Amniotic stem cell (primary cell): Measurements from ENCODE around the gene PADI4.

Experiments used
- DNase-seq: peaks from one replicate; lab custom pipeline; 2025; lab: John Stamatoyannopoulos, UW

The PADI4 gene

GRCh38 chr1:17307946-17308345 lies at the start of gene PADI4:
Gene PADI4 (plus strand): TSS chr1:17308197. CDS start chr1:17308223, 26 bp downstream.
- DNase-seq = no peak

DNA sequence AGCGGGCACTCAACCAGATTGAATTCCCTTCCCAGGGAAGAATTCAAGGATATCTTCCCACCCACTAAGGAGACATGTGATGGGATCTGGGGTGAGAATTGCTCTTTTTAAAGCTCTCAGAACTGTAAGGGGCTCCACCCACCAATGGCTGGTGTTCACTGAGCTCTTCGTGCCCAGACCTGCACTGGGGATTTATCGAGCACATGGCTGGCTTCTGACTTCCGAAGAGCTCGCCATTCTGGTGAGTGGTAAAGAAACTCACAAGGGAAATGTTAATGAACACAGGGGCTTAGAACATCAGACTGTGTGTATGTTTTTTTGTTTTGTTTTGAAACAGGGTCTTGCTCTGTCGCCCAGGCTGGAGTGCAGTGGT lies 49.3 kb upstream of the PADI4 start:
- no peak for DNase-seq

DNA sequence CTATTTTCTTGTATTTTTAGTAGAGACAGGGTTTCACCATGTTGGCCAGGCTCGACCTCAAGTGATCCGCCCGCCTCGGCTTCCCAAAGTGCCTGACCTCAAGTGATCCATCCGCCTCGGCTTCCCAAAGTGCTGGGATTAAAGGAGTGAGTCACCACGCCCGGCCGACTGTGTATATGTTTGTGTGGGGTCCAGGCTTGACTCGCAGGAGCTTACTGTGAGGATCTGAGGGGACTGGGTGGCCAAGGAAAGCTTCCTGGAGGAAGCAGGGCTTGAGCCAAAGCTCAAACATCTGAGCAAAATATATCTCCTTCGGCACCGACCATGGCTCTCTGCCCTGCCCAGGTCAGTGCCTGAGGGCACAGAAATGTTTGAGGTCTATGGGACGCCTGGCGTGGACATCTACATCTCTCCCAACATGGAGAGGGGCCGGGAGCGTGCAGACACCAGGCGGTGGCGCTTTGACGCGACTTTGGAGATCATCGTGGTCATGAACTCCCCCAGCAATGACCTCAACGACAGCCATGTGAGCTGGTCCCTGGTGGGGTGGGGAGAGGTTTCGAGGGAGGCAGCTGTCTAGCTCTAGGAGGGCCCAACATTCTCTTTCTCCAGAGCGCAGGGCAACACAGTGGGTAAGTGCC lies 48.6 kb upstream of the PADI4 start:
- no peak for DNase-seq

- no peak for DNase-seq
Measured at GRCh38 chr1:17260264-17260663, 47.7 kb upstream of the PADI4 start.

DNA sequence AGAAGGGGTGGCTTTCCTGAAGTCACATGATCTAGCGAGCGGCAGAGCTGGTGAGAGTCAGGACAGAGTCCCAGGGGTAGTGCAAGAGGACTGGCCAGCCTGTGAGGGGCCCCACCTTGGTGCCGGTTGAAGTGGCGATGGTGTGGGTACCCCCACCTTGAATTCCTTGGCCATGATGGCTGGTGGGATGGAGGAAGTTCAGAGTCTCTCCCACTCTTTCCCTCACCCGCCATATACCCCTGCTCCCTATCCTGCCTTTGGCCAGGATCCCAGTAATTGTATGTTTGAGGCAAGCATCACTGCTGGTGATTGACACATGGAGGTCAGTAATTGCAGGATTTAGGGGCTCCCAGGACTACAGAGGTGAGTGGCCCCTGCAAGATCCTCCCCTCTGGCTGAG lies 47.3 kb upstream of the PADI4 start:
- no peak for DNase-seq

DNA sequence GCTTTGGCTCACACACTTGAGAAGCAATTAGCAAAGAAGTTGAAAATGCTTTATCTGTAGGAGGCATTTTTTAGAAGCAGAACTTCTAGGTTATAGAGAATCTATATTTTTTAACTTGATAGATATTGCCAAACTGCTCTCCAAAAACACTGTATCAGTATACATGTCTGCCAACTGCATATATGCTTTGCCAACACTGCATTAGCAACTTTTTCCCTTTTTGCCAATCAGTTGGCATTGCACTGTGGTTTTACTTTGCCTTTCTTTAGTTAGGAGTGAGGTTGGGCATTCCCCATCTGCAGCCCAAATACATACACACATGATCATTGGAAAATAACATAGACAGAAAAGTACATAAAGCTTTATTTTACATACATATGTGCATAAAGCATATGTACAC lies 44.1 kb upstream of the PADI4 start:
- DNase-seq = no peak

DNA sequence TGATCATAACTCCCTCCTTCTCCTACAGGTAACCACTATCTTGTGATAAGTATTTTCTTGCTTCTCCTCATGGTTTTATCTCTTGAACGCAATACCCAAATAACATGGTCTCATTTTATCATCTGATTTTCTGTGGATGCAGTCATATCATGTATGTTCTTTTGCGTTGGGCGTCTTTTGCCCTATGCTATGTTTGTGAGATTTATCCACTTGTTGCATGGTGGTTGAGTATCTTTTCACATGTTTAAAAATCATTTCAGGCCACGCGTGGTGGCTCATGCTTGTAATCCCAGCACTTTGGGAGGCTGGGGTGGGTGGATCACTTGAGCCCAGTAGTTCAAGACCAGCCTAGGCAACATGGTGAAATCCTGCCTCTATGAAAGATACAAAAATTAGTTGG lies 43.5 kb upstream of the PADI4 start:
- DNase-seq = no peak

DNA sequence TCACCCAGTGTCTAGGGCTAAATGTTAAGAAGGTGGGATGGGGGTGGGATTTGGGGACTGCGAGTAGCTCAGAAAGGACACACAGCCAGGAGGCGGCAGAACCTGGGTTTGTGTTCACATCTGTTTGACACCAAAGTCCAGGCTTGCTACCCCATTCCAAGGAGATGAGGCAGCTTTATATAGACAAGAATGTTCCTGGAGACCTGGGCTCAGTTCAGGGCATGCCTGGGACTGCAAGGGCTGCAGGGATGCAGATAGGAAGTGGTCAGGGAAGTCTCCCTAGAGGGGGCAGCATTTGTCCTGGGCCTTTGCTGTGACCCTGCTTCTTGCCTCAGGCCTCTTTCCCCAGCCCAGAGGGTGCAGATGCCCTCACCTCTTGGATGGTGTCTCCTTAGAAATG lies 42.8 kb upstream of the PADI4 start:
- no peak for DNase-seq

DNA sequence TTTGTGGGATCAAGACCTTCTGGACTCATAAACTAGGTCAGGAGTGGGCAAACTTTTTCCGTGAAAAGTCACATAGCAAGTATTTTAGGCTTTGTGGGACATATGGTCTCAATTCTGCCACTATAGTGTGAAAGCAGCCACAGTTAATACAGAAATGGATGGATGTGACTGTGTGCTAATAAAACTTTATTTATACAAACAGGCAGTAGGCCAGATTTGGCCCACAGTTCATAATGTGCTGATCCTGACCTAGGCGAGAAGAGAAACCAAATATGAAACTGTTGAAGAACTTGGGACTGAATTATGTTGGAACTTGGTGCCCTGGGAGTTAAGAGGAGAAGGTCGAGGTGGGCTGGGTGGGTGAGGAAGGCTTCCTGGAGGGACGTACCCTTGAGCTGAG lies 42.0 kb upstream of the PADI4 start:
- DNase-seq = no peak

DNA sequence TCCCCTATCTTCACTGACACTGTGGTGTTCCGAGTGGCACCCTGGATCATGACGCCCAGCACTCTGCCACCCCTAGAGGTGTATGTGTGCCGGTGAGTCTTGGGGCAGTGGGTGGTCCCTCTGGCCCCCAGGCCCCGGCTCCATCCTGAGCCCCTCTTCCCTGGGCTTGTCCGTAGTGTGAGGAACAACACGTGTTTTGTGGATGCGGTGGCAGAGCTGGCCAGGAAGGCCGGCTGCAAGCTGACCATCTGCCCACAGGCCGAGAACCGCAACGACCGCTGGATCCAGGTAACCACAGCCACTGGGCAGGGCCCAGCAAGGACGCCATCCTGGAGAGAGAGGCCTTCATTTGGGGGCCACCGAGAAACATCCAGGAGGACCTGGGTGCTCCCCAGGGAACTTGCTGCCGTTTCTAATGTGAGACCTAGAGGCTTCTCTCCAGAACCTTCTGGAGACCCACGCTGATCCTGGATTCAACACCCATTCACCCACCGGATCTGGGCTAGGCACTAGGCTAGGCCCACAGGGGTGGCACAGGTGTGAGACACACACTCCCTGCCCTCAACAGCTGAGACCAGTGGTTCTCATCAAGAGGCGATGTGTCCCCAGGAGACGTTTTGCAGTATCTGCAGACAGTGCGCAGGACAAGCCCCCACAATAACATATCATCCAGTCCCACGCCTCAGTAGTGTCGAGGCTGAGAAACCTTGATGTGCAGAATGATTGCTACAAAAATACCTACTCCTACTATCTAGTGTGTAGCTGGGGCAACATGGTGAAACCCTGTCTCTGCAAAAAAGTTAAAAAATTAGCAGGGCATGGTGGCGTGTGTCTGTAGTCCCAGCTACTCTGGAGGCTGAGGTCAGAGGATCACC lies 36.9 kb upstream of the PADI4 start:
- no peak for DNase-seq

DNA sequence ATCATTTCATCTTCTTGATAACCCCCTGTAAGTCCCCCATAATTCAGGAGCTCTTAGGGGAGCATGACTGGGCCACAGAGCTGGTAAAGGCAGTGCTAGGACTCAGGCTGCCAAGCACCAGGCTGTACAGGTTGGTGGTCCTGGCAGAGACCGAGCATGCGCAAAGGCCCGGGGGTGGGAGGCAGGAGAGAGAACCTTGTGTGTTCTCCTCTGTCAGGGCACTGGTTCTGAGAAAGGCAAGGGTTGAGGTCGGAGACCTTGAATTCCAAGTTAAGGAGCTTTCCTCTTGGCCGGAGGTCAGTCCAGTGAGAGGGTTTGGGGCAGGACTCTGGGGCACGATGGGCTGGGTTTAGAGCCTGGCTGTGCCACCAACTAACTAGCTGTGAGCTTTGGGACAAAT lies 35.9 kb upstream of the PADI4 start:
- DNase-seq = no peak

DNA sequence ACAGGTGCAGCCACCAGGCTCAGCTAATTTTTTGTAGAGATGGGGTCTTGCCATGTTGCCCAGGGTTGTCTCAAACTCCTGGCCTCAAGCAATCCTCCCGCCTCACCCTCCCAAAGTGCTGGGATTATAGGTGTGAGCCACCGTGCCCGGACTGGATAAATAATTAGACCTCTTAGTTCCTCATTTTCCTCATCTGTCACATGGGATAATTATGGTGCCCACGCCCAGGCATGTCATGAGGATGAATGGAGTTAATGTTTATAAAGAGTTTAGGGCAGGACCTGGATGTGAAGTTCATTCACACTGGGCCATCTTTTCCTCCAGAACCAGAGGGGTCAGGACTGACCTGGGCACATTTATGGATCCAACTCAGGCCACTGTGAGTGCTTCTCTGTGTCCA lies 35.4 kb upstream of the PADI4 start:
- DNase-seq = no peak

DNA sequence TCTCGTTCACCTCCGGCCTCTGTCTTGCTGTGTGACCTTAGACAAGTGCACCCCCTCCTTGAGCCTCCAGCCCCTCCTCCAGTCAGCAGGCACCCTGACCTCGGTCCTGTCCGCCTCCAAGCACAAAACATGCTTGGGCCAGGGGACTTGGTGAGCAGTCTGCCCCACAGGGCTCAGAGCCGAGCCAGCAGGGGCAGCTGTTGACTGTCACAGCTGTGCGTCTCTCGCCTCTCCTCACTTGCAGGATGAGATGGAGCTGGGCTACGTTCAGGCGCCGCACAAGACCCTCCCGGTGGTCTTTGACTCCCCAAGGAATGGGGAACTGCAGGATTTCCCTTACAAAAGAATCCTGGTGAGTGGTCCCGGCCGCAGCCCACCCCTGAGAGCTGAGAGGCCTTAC lies 34.9 kb upstream of the PADI4 start:
- DNase-seq = no peak

GRCh38 chr1:17274186-17275170 lies 33.5 kb upstream of the PADI4 start:
- DNase-seq = no peak

- peak; percentile 3 for DNase-seq
Measured at GRCh38 chr1:17276568-17276967, 31.4 kb upstream of the PADI4 start.

GRCh38 chr1:17277511-17278159 lies 30.4 kb upstream of the PADI4 start:
- no peak for DNase-seq

DNA sequence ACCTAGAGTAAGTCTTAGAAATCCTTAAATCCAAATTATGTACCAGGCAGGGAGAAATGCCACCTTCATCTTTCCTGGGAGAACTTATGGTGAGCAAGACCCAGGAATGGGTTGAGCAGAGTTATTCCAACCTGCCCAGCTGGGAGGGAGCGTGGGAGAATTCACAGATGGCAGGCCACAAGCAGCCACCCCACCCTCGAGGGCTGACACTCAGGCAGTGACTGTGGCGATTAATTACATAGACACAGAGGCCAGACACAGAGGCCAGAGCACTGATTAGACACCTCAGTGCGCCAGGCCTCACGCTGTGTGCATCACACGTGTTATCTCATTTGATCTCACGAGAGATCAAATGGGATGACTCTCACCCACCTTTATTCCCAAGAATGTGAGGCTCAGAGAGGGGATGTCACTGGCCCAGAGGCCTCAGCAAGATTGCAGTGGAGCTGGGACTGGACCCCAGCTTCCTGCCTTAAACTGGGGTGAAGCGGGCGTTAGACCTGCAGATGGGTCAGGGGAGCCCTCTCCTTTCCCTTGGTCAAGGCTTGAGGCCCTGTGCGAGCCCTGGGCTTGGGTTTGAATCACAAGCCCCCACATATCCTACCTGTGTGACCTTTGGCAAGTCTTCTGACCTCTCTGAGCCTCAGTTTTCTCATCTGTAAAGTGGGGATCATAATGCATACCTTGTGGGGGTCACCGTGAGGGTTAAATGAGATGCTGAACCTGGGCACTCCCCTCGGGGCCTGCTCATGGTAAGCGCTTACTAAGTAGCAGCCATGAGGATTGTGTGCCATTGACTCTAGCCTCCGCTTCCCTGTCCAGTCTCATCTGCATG lies 28.8 kb upstream of the PADI4 start:
- DNase-seq = no peak

- DNase-seq = no peak
Measured at GRCh38 chr1:17280436-17280835, 27.6 kb upstream of the PADI4 start.

DNA sequence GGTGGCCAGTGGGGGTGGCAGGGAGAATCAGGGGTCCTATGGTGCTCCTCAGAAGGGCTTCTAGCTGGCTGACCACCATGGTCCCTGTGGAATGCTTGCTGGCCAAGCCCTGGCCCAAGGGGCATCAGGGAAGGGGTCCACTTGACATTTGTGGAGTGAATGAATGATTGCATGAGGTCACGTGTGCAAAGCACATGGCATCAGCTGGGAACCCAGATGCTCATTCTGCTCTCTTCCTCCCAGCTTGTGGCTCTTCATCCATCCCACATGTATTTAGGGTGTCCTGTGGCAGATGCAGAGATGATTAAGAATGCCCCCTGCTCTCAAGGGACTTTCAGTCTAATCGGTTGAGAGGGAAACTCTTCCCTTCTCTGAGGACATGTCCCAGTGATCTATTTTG lies 27.1 kb upstream of the PADI4 start:
- DNase-seq = no peak

GRCh38 chr1:17281775-17282181 lies 26.2 kb upstream of the PADI4 start:
- DNase-seq = no peak

DNA sequence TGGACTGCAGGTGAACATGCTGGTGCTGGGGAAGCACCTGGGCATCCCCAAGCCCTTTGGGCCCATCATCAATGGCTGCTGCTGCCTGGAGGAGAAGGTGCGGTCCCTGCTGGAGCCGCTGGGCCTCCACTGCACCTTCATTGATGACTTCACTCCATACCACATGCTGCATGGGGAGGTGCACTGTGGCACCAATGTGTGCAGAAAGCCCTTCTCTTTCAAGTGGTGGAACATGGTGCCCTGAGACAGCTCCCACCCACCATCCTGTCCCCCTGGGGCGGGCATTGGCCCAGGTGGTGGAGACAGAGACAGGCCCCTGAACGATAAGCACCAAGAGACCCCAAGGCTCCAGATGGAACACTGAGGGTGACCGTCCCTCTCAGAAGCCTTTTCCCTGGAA lies 25.2 kb upstream of the PADI4 start:
- DNase-seq = no peak
